GM10266 (cell line): ENCODE measurements around the gene CD300A.
A peak's percentile ranks its signal among the peaks of the same experiment; 100 is the strongest.

Experiments used
- DNase-seq: peaks from one replicate; pipeline ENCODE4 v3.0.0; 2012; ENCODE audit errors: extremely low spot score
- CTCF ChIP-seq: IDR thresholded peaks from 2 replicates; pipeline ENCODE4 v1.5.1; 2012; ENCODE audit warnings: mild to moderate bottlenecking, low read depth; ENCODE audit not compliant: control insufficient read depth, insufficient read depth; ENCODE audit errors: missing control alignments

CD300A gene

GRCh38 chr17:74452033-74452840 lies 14.2 kb upstream of the CD300A start:
- peak; percentile 22 for DNase-seq
- no peak for TF ChIP-seq CTCF

- no peak for TF ChIP-seq CTCF
- DNase-seq: no peak
These were observed 13.4 kb upstream of the CD300A start for GRCh38 chr17:74452841-74453661.

- no peak for TF ChIP-seq CTCF
- peak; percentile 95 for DNase-seq
These were observed 12.7 kb upstream of the CD300A start for GRCh38 chr17:74453665-74454196.

GRCh38 chr17:74454197-74455024 lies 12.0 kb upstream of the CD300A start:
- no peak for DNase-seq
- peak; percentile 37 for TF ChIP-seq CTCF

- no peak for DNase-seq
- TF ChIP-seq CTCF: no peak
These were observed 11.3 kb upstream of the CD300A start for GRCh38 chr17:74455025-74455545.

- no peak for TF ChIP-seq CTCF
- no peak for DNase-seq
These were observed 10.6 kb upstream of the CD300A start for GRCh38 chr17:74455821-74456220.
